WERI-Rb-1 (cell line): ENCODE results near the gene SCYGR5.

Experiments
- DNase-seq: peaks from one replicate; pipeline ENCODE4 v3.0.0-alpha.2; 2020
- H3K27ac ChIP-seq: fragments of 250-450 bp; sonication (Bioruptor Pico); 2 replicates; pipeline ENCODE4 v1.5.1; 2020; ENCODE audit warnings: mild to moderate bottlenecking, moderate library complexity
- H3K27me3 ChIP-seq: fragments of 250-450 bp; sonication (Bioruptor Pico); 2 replicates; pipeline ENCODE4 v1.5.1; 2021; ENCODE audit warnings: mild to moderate bottlenecking, low read depth, moderate library complexity; ENCODE audit not compliant: insufficient read depth, severe bottlenecking
- H3K36me3 ChIP-seq: fragments of 250-450 bp; sonication (Bioruptor Pico); 2 replicates; pipeline ENCODE4 v1.5.1; 2020; ENCODE audit warnings: mild to moderate bottlenecking, moderate library complexity
- H3K4me3 ChIP-seq: 2 replicates; pipeline ENCODE4 v1.5.1; 2011; ENCODE audit warnings: low read depth, mild to moderate bottlenecking, control low read depth, low read length
- H3K9me3 ChIP-seq: fragments of 250-450 bp; sonication (Bioruptor Pico); 2 replicates; pipeline ENCODE4 v1.5.1; 2021; ENCODE audit warnings: mild to moderate bottlenecking, moderate library complexity; ENCODE audit not compliant: severe bottlenecking
- TF ChIP-seq, protein P1 (sequence below): IDR thresholded peaks from 2 replicates; pipeline ENCODE4 v1.5.1; 2011; ENCODE audit warnings: low read depth, mild to moderate bottlenecking, control low read depth, inconsistent platforms, low read length

SCYGR5 gene

DNA sequence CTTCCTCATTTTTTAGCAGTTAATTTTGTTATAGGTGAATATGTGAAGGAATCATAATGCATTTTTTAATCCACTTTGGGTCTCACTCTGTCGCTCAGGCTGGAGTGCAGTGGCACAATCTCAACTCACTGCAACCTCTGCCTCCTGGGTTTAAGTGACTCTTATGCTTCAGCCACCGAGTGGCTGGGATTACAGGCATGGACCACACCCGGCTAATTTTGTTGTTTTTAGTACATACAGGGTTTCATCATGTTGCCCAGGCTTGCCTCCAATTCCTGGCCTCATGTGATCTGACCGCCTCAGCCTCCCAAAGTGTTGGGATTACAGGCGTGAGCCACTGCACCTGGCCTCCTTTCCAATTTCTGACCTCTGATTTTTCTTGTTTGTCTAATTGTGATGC, 17.7 kb downstream of the SCYGR5 start:
- no peaks in the 10 kb centered on the region for H3K9me3 ChIP-seq
- no peak overlapping the region for H3K4me3 ChIP-seq
- TF ChIP-seq, protein P1, sequence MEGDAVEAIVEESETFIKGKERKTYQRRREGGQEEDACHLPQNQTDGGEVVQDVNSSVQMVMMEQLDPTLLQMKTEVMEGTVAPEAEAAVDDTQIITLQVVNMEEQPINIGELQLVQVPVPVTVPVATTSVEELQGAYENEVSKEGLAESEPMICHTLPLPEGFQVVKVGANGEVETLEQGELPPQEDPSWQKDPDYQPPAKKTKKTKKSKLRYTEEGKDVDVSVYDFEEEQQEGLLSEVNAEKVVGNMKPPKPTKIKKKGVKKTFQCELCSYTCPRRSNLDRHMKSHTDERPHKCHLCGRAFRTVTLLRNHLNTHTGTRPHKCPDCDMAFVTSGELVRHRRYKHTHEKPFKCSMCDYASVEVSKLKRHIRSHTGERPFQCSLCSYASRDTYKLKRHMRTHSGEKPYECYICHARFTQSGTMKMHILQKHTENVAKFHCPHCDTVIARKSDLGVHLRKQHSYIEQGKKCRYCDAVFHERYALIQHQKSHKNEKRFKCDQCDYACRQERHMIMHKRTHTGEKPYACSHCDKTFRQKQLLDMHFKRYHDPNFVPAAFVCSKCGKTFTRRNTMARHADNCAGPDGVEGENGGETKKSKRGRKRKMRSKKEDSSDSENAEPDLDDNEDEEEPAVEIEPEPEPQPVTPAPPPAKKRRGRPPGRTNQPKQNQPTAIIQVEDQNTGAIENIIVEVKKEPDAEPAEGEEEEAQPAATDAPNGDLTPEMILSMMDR, result no peak
- DNase-seq, result no peak
- peaks cover 2% of the 10 kb centered on the region for H3K27me3 ChIP-seq
- H3K36me3 ChIP-seq, result no peaks in the 10 kb centered on the region
- no peak overlapping the region for H3K27ac ChIP-seq

DNA sequence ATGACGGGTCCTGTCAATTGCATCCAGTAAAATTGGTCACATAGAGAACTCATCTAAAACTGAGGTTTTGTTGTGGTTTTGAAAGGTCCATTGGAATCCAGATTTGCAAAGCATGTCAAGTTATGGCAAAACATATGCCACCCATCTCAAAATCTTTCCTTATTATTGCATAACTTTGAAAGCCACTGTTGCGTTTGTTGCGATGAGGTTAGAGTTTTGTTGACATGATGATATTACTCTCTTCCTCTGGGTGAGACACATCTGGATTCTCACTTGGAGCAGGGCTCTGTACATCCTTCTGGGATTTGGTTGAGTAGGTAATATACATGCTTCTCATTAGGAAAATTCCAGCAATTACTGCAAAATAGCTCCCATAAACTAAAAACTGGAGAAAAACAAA, 20.6 kb downstream of the SCYGR5 start:
- Histone ChIP-seq H3K36me3 (no peaks in the 10 kb centered on the region), H3K27ac (no peak overlapping the region), H3K9me3 (no peaks in the 10 kb centered on the region), H3K27me3 (peaks cover 2% of the 10 kb centered on the region), H3K4me3 (no peak overlapping the region)
- DNase-seq, result no peak
- TF ChIP-seq, protein P1, result no peak

DNA sequence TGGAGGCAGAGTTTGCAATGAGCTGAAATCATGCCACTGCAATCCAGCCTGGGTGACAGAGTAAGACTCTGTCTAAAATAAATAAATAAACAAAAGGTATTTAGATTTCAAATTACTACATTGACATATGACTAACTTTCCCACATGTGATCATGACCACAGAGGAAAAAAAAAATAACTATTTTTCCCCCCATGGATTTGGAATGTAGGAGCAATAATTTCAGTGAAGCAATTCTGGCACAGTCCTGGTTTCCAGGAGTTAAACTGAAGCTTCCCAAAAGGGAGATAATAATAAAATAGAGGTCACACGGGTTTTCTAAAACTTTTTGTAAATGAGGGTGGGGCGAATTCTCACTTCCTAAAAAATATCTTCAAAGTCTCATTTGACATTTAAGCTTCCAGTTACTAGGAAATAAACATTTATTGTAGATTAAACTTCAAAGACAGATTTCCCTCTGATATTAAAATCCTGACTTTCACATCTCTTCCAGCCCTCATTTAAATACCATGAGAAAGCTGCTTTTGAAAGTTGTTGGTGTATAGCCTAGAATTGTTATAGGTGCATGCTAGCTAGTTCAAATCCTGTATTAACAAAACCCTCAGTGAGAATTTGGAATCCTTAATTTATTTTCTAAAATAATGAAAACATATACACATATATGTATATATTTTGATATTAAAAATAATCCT, 30.5 kb downstream of the SCYGR5 start:
- DNase-seq, result no peak
- TF ChIP-seq, protein P1, result no peak
- no peak overlapping the region for H3K27ac ChIP-seq

DNA sequence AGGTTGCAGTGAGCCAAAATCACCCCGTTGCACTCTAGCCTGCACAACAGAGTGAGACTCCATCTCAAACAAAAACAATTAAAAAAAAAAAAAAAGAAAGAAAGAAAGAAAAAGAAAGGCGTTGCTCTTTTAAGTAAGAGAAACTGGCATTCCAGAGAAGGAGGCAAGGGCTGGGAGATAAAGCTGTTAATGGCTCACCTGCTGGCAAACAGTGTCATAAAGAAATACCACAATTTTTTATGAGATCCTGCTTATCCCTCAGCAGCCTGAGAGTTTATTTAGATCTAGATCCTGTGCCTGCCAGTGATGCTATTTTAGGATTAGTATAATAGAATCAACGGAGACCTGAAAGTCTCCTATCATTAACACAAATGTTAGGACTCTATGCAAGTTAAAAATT, 35.0 kb downstream of the SCYGR5 start:
- Histone ChIP-seq H3K4me3 (no peak overlapping the region), H3K27ac (no peak overlapping the region), H3K36me3 (no peaks in the 10 kb centered on the region), H3K9me3 (no peaks in the 10 kb centered on the region), H3K27me3 (peaks cover 10% of the 10 kb centered on the region)
- TF ChIP-seq, protein P1, result no peak
- DNase-seq, result no peak

More for the DNA sequence above, 30.5 kb downstream of the SCYGR5 start:
- Histone ChIP-seq H3K27me3 (peaks cover 8% of the 10 kb centered on the region), H3K36me3 (no peaks in the 10 kb centered on the region), H3K4me3 (no peak overlapping the region), H3K9me3 (no peaks in the 10 kb centered on the region)

DNA sequence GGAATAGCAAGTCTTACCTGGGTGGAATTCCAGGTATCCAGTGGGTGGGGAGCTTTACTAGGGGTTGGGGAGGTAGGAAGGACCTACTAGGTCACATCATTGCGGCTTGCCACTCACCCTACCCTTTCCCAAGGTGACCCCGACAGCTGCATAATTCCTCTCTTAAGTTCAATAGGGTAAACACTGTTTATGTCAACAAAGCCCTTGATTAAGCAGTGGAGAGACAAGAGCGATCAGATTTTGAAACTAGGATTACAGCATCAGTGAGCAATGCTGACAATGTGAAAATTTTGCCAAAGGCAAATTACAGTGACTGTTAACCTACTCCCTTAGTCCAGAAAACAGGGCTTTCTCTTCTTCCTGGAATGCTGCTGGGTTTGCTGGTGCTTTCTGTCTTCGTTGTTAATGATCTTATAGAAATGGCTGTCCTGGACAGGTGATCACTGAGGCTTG, 36.7 kb downstream of the SCYGR5 start:
- H3K27ac ChIP-seq, result no peak overlapping the region
- peaks cover 14% of the 10 kb centered on the region for H3K27me3 ChIP-seq
- H3K9me3 ChIP-seq, result no peaks in the 10 kb centered on the region
- TF ChIP-seq, protein P1, result no peak
- H3K36me3 ChIP-seq, result no peaks in the 10 kb centered on the region
- no peak overlapping the region for H3K4me3 ChIP-seq
- DNase-seq, result no peak

DNA sequence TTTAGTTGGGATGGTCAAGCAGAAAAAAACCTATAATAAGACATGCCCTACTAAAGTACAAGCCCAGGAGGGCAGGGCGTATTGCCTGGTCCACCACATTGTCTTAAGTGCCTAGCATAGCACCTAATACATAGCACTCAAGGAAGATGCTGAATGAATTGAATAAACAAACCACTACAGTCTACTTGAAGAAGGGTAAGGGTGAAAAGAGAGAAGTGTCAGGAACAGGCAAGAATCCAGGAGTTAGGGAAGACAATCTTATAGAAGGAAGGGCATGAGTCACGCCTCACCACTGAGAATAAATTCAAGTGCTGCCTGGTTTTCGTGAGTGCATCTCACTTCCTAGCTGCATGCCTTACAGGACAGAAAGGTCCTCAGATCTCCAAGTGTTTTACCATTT, 37.4 kb downstream of the SCYGR5 start:
- no peak overlapping the region for H3K4me3 ChIP-seq
- H3K9me3 ChIP-seq, result no peaks in the 10 kb centered on the region
- H3K36me3 ChIP-seq, result no peaks in the 10 kb centered on the region
- no peak overlapping the region for H3K27ac ChIP-seq
- peaks cover 15% of the 10 kb centered on the region for H3K27me3 ChIP-seq
- no peak for DNase-seq
- TF ChIP-seq, protein P1, result no peak
